H1 (cell line): ENCODE measurements around the gene GRIN2B. TPM values are rescaled to one million over a fixed set of nuclear protein-coding genes. Genes with fewer than 3 reads are reported as not detected.

Source experiments
- CTCF ChIA-PET: fragments of 300-600 bp; sonication (Branson Sonifier 250); formaldehyde crosslinking; loops from one replicate; lab custom pipeline; 2021; ENCODE audit not compliant: partially characterized antibody; lab: Charles Lee
- POLR2A ChIA-PET: fragments of 300-600 bp; sonication (Branson Sonifier 250); formaldehyde crosslinking; loops from one replicate; lab custom pipeline; 2021; ENCODE audit warnings: inconsistent platforms; ENCODE audit not compliant: partially characterized antibody; lab: Charles Lee
- DNase-seq, 2 experiments: peaks; one replicate each; pipeline versions ENCODE4 v3.0.0 to v3.0.0-alpha.2; 2010 to 2022; ENCODE audit warnings: low spot score in 2 of 2, low read depth in 1 of 2, mixed read lengths in 1 of 2
- FAIRE-seq: peaks from 2 replicates; lab custom pipeline; 2011; peaks lifted over from hg19 to GRCh38; lab: Jason Lieb, UNC
- H2AFZ ChIP-seq: 2 replicates; pipeline ENCODE4 v1.8.1; 2012; ENCODE audit warnings: low read length, inconsistent platforms
- H2AK5ac ChIP-seq: 2 replicates; pipeline ENCODE4 v1.6.1; 2013; ENCODE audit warnings: low read depth, low read length
- H2BK120ac ChIP-seq: replicated peaks from 2 replicates; pipeline ENCODE3; 2013; ENCODE audit warnings: low read depth, low read length, inconsistent platforms
- H2BK12ac ChIP-seq: 2 replicates; pipeline ENCODE4 v1.6.1; 2013; ENCODE audit warnings: low read depth, low read length
- H2BK15ac ChIP-seq: 2 replicates; pipeline ENCODE4 v1.6.1; 2013; ENCODE audit warnings: low read length
- H2BK20ac ChIP-seq: 2 replicates; pipeline ENCODE4 v1.6.1; 2013; ENCODE audit warnings: low read length
- H2BK5ac ChIP-seq: 2 replicates; pipeline ENCODE4 v1.6.1; 2013; ENCODE audit warnings: low read depth, low read length
- H3K14ac ChIP-seq: 2 replicates; pipeline ENCODE4 v1.6.1; 2013; ENCODE audit warnings: inconsistent platforms; ENCODE audit not compliant: insufficient read length
- H3K18ac ChIP-seq: 2 replicates; pipeline ENCODE4 v1.6.1; 2013; ENCODE audit warnings: low read length; ENCODE audit errors: extremely low read depth
- H3K23ac ChIP-seq: 2 replicates; pipeline ENCODE4 v1.6.1; 2013; ENCODE audit warnings: inconsistent platforms; ENCODE audit not compliant: insufficient read length
- H3K23me2 ChIP-seq: 2 replicates; pipeline ENCODE4 v1.6.1; 2013; ENCODE audit warnings: low read depth, low read length
- H3K27ac ChIP-seq: 2 replicates; pipeline ENCODE4 v1.6.1; 2011; ENCODE audit warnings: low read depth, low read length, inconsistent platforms
- H3K27me3 ChIP-seq, 4 experiments: replicated peaks in 1 of 4; 1 replicate in 1 of 4; 2 replicates in 3 of 4; pipeline versions ENCODE4 v1.6.1 to v1.8.1; 2011 to 2013; ENCODE audit warnings: low read length in 3 of 4, mild to moderate bottlenecking in 3 of 4, inconsistent platforms in 2 of 4, mixed read lengths in 2 of 4, moderate library complexity in 1 of 4; ENCODE audit not compliant: control insufficient read depth in 3 of 4, insufficient read depth in 3 of 4; ENCODE audit errors: extremely low read depth in 1 of 4
- H3K36me3 ChIP-seq, 4 experiments: 2 replicates each; pipeline versions ENCODE4 v1.6.1 to v1.8.1; 2011 to 2013; ENCODE audit warnings: mild to moderate bottlenecking in 4 of 4, low read length in 3 of 4, moderate library complexity in 2 of 4, control low read depth in 1 of 4, inconsistent platforms in 1 of 4; ENCODE audit not compliant: insufficient read depth in 4 of 4, control insufficient read depth in 2 of 4
- H3K4ac ChIP-seq: replicated peaks from 2 replicates; pipeline ENCODE3; 2013; ENCODE audit warnings: low read length, low read depth, mixed read lengths, inconsistent platforms; ENCODE audit not compliant: insufficient read length
- H3K4me1 ChIP-seq, 4 experiments: replicated peaks in 1 of 4; 1 replicate in 1 of 4; 2 replicates in 3 of 4; pipeline versions ENCODE4 v1.6.1 to v1.8.1; 2011 to 2013; ENCODE audit warnings: low read length in 3 of 4, inconsistent platforms in 2 of 4, mixed read lengths in 1 of 4; ENCODE audit not compliant: insufficient read depth in 4 of 4, control insufficient read depth in 3 of 4
- H3K4me2 ChIP-seq, 2 experiments: 2 replicates each; pipeline versions ENCODE4 v1.6.1 to v1.8.1; 2011 to 2013; ENCODE audit warnings: low read depth in 2 of 2, low read length in 2 of 2, control low read depth in 1 of 2, inconsistent platforms in 1 of 2, mild to moderate bottlenecking in 1 of 2; ENCODE audit not compliant: insufficient read depth in 1 of 2
- H3K4me3 ChIP-seq, 4 experiments: fragments of 200-600, 300-600 bp in 1 of 4; sonication (generic), shearing (Covaris generic), sonication (Bioruptor Twin) in 1 of 4; 2 replicates each; pipeline versions ENCODE4 v1.5.1 to v1.8.1; 2011 to 2016; ENCODE audit warnings: low read length in 4 of 4, low read depth in 3 of 4, control low read depth in 2 of 4, inconsistent platforms in 2 of 4, mild to moderate bottlenecking in 2 of 4, mixed read lengths in 1 of 4, moderate library complexity in 1 of 4; ENCODE audit not compliant: insufficient read depth in 2 of 4; ENCODE audit errors: extremely low read depth in 1 of 4
- H3K56ac ChIP-seq: replicated peaks from 2 replicates; pipeline ENCODE3; 2013; ENCODE audit warnings: low read depth, mild to moderate bottlenecking, mixed read lengths, low read length, inconsistent platforms; ENCODE audit not compliant: insufficient read length
- H3K79me1 ChIP-seq: 2 replicates; pipeline ENCODE4 v1.6.1; 2013; ENCODE audit warnings: low read depth, low read length, control low read depth
- H3K79me2 ChIP-seq, 2 experiments: 2 replicates each; pipeline versions ENCODE4 v1.6.1 to v1.8.1; 2012 to 2013; ENCODE audit warnings: low read length in 2 of 2, mild to moderate bottlenecking in 2 of 2, inconsistent platforms in 1 of 2; ENCODE audit not compliant: insufficient read depth in 2 of 2, control insufficient read depth in 1 of 2
- H3K9ac ChIP-seq, 4 experiments: replicated peaks in 1 of 4; 1 replicate in 1 of 4; 2 replicates in 3 of 4; pipeline versions ENCODE4 v1.6.1 to v1.8.1; 2011 to 2013; ENCODE audit warnings: low read depth in 3 of 4, low read length in 3 of 4, control low read depth in 2 of 4, mild to moderate bottlenecking in 2 of 4, moderate library complexity in 2 of 4, inconsistent platforms in 1 of 4; ENCODE audit errors: extremely low read depth in 1 of 4
- H3K9me3 ChIP-seq, 2 experiments: 2 replicates each; pipeline versions ENCODE4 v1.6.1 to v1.8.1; 2012 to 2013; ENCODE audit warnings: mild to moderate bottlenecking in 2 of 2, moderate library complexity in 2 of 2, control low read depth in 1 of 2, inconsistent platforms in 1 of 2, low read depth in 1 of 2, low read length in 1 of 2, mixed read lengths in 1 of 2; ENCODE audit not compliant: insufficient read depth in 2 of 2
- H4K20me1 ChIP-seq, 2 experiments: replicated peaks in 1 of 2; 2 replicates each; pipeline versions ENCODE3 to v1.8.1; 2011 to 2013; ENCODE audit warnings: inconsistent platforms in 2 of 2, low read length in 2 of 2, mild to moderate bottlenecking in 1 of 2; ENCODE audit not compliant: insufficient read depth in 2 of 2, control insufficient read depth in 1 of 2
- H4K5ac ChIP-seq: 2 replicates; pipeline ENCODE4 v1.6.1; 2013; ENCODE audit warnings: low read length, low read depth, mixed read lengths, inconsistent platforms; ENCODE audit not compliant: insufficient read length
- H4K8ac ChIP-seq: 2 replicates; pipeline ENCODE4 v1.8.0; 2013; ENCODE audit warnings: mild to moderate bottlenecking, moderate library complexity, low read length, inconsistent platforms; ENCODE audit not compliant: insufficient read depth; ENCODE audit errors: extremely low read depth
- H4K91ac ChIP-seq: replicated peaks from 2 replicates; pipeline ENCODE3; 2013; ENCODE audit warnings: low read length, mixed read lengths, inconsistent platforms; ENCODE audit not compliant: insufficient read length
- CBX8 ChIP-seq: fragments of 300-800, 300-1000 bp; sonication (generic); IDR thresholded peaks from 2 replicates; pipeline ENCODE4 v1.7.1; 2016; ENCODE audit warnings: low read depth, low read length, borderline replicate concordance
- SP1 ChIP-seq: IDR thresholded peaks from 2 replicates; pipeline ENCODE4 v1.6.1; 2011; ENCODE audit warnings: low read depth, low read length
- SUZ12 ChIP-seq: fragments of 200-600 bp; sonication (generic); IDR thresholded peaks from 2 replicates; pipeline ENCODE4 v1.6.1; 2012; ENCODE audit warnings: mild to moderate bottlenecking, inconsistent platforms, low read length, moderate library complexity, mixed read lengths
- TAF7 ChIP-seq: optimal IDR thresholded peaks from 2 replicates; pipeline ENCODE3; 2011; ENCODE audit warnings: low read depth, mild to moderate bottlenecking, inconsistent platforms, low read length, moderate library complexity, borderline replicate concordance
- polyA plus RNA-seq, 7 experiments: library from polyadenylated mRNA; depleted of rRNA in 3 of 7; stranded (reverse) in 5 of 7; unstranded in 2 of 7; fragments of >200 nt in 5 of 7; fragments of 200-250 nt in 2 of 7; gene quantifications; 1 replicate in 5 of 7; 2 replicates in 1 of 7; 4 replicates in 1 of 7; pipeline versions ENCODE4 v1.2.1 to v1.2.3, GENCODE V29; 2011 to 2013; ENCODE audit warnings: missing spikeins in 2 of 7, mixed read lengths in 2 of 7
- total RNA-seq: library from RNA; stranded (reverse); fragmentation: NEBNext Ultra II Directional; extraction: Animal tissue kit (Norgen Biotek cat#: 25700); gene quantifications from 2 replicates; pipeline ENCODE4 v1.2.1, GENCODE V29; 2021
- TF ChIP-seq, protein P1 (sequence below): IDR thresholded peaks from 2 replicates; pipeline ENCODE4 v1.6.1; 2012; ENCODE audit warnings: inconsistent platforms
- TF ChIP-seq, protein P2 (sequence below): IDR thresholded peaks from 2 replicates; pipeline ENCODE4 v1.6.1; 2011; ENCODE audit warnings: low read length, improper control_type of control experiment

The GRIN2B gene
- total and polyA plus RNA-seq, 2 of the 8 experiments (the other 6 are each of a cell fraction or from before 2014, with no cell fraction given), result 0.68 to 3.2 TPM

DNA sequence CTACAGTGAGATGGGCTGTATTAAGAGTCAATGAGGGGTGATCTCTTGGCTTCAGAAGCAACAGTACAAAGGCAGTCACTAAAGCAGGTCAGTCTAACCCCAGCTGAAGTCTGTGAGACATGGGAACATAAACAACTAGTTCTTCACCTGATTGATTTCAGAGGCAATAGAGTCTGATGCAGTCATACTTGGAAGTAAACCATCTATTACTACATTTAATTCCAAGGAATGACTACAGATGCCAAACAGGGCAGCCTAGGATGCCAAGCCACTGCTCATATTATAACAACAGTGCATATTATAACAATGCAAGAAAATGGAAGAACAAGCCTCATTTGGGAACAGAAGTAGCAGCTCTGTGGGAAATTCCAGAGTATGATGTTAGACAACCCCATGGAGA lies 35.8 kb downstream of the GRIN2B start:
- no peaks in the 10 kb centered on the region for H3K79me1 ChIP-seq
- no peaks in the 10 kb centered on the region for H3K36me3 ChIP-seq
- no peak for DNase-seq
- H3K4ac ChIP-seq, result no peak overlapping the region
- TF ChIP-seq CBX8 (no peak), TAF7 (no peak), SP1 (no peak), SUZ12 (no peak)
- TF ChIP-seq, protein P1, sequence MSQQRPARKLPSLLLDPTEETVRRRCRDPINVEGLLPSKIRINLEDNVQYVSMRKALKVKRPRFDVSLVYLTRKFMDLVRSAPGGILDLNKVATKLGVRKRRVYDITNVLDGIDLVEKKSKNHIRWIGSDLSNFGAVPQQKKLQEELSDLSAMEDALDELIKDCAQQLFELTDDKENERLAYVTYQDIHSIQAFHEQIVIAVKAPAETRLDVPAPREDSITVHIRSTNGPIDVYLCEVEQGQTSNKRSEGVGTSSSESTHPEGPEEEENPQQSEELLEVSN, result no peak
- TF ChIP-seq, protein P2, sequence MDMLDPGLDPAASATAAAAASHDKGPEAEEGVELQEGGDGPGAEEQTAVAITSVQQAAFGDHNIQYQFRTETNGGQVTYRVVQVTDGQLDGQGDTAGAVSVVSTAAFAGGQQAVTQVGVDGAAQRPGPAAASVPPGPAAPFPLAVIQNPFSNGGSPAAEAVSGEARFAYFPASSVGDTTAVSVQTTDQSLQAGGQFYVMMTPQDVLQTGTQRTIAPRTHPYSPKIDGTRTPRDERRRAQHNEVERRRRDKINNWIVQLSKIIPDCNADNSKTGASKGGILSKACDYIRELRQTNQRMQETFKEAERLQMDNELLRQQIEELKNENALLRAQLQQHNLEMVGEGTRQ, result no peak
- no peak overlapping the region for H4K8ac ChIP-seq
- ChIA-PET POLR2A (interaction anchor here (1.5 kb wide), 1 partner anchor 19 kb away, joined by 3 read pairs; no protein-coding TSS in a partner anchor), CTCF (no interaction called here)
- no peak overlapping the region for H2BK120ac ChIP-seq
- no peaks in the 10 kb centered on the region for H3K27me3 ChIP-seq
- H3K4me1 ChIP-seq, result peaks cover 6 to 19% (median 14%) of the 10 kb centered on the region in 4 experiments; a peak in 6 of 7 replicates
- no peak overlapping the region for H4K5ac ChIP-seq
- H3K27ac ChIP-seq, result no peak overlapping the region
- H3K23ac ChIP-seq, result no peak overlapping the region
- H3K79me2 ChIP-seq, result no peaks in the 10 kb centered on the region
- no peak overlapping the region for H2AK5ac ChIP-seq
- no peak overlapping the region for H2BK5ac ChIP-seq
- H2AFZ ChIP-seq, result no peak overlapping the region
- H3K4me3 ChIP-seq, result no peak overlapping the region
- no peaks in the 10 kb centered on the region for H3K9me3 ChIP-seq
- no peak overlapping the region for H2BK12ac ChIP-seq
- H2BK20ac ChIP-seq, result no peak overlapping the region
- no peak overlapping the region for H3K56ac ChIP-seq
- no peak for FAIRE-seq
- no peak overlapping the region for H3K9ac ChIP-seq
- no peak overlapping the region for H3K18ac ChIP-seq
- no peak overlapping the region for H2BK15ac ChIP-seq
- H4K91ac ChIP-seq, result no peak overlapping the region
- no peak overlapping the region for H3K4me2 ChIP-seq
- H3K14ac ChIP-seq, result no peak overlapping the region
- no peaks in the 10 kb centered on the region for H4K20me1 ChIP-seq
- H3K23me2 ChIP-seq, result peaks cover 4% of the 10 kb centered on the region; the same call in 1 of the 2 replicates
